HepG2 (cell line): ENCODE results near the gene RNF8. TPM values are rescaled to one million over a fixed set of nuclear protein-coding genes. Genes with fewer than 3 reads are reported as not detected.

Source experiments
- CENPT ChIP-seq: sonication (generic); formaldehyde crosslinking; IDR thresholded peaks from 2 replicates; pipeline ENCODE4 v1.8.0; 2022; ENCODE audit warnings: low read depth, mild to moderate bottlenecking, moderate library complexity, missing genetic modification reagents
- FOXO4 ChIP-seq: sonication (generic); formaldehyde crosslinking; conservative IDR thresholded peaks from 2 replicates; pipeline ENCODE4 v1.8.1; 2023; ENCODE audit warnings: missing genetic modification reagents
- ISX ChIP-seq: sonication (generic); formaldehyde crosslinking; conservative IDR thresholded peaks from 2 replicates; pipeline ENCODE4 v1.5.0; 2020; ENCODE audit warnings: missing genetic modification reagents
- JUND ChIP-seq: sonication (generic); formaldehyde crosslinking; IDR thresholded peaks from 2 replicates; pipeline ENCODE4 v1.8.0; 2022; ENCODE audit warnings: mild to moderate bottlenecking, missing genetic modification reagents
- KDM2A ChIP-seq: sonication (generic); formaldehyde crosslinking; IDR thresholded peaks from 2 replicates; pipeline ENCODE4 v1.4.0; 2020; ENCODE audit warnings: low read depth, missing genetic modification reagents, borderline replicate concordance
- KMT2B ChIP-seq: IDR thresholded peaks from 2 replicates; pipeline ENCODE4 v1.6.1; 2016; ENCODE audit warnings: missing genetic modification reagents, missing compliant biosample characterization
- MED1 ChIP-seq: sonication (generic); formaldehyde crosslinking; IDR thresholded peaks from 2 replicates; pipeline ENCODE4 v1.4.0; 2020; ENCODE audit warnings: missing genetic modification reagents
- NCOR1 ChIP-seq: fragments of 200-600 bp; sonication (generic); IDR thresholded peaks from 2 replicates; pipeline ENCODE4 v1.7.0; 2017; ENCODE audit warnings: antibody characterized with exemption, low read length, borderline replicate concordance
- SNRNP70 ChIP-seq: fragments of 200-400 bp; formaldehyde crosslinking; IDR thresholded peaks from 2 replicates; pipeline ENCODE4 v1.6.1; 2017; ENCODE audit warnings: mild to moderate bottlenecking, low read depth, low read length, moderate library complexity
- XRCC5 ChIP-seq: fragments of 200-400 bp; formaldehyde crosslinking; optimal IDR thresholded peaks from 2 replicates; pipeline ENCODE3; 2017; ENCODE audit warnings: mild to moderate bottlenecking, low read length
- ZNF230 ChIP-seq: sonication (generic); formaldehyde crosslinking; IDR thresholded peaks from 2 replicates; pipeline ENCODE4 v1.4.0; 2020; ENCODE audit warnings: mild to moderate bottlenecking, missing genetic modification reagents
- ZNF234 ChIP-seq: sonication (generic); formaldehyde crosslinking; conservative IDR thresholded peaks from 2 replicates; pipeline ENCODE4 v1.5.1; 2020; ENCODE audit warnings: mild to moderate bottlenecking, missing genetic modification reagents
- ZNF24 ChIP-seq: fragments of 450-650 bp; IDR thresholded peaks from 2 replicates; pipeline ENCODE4 v1.6.1; 2017; ENCODE audit warnings: antibody characterized with exemption, mild to moderate bottlenecking
- ZNF335 ChIP-seq: sonication (generic); formaldehyde crosslinking; IDR thresholded peaks from 2 replicates; pipeline ENCODE4 v1.4.0; 2020; ENCODE audit warnings: missing genetic modification reagents
- ZNF674 ChIP-seq: sonication (generic); formaldehyde crosslinking; IDR thresholded peaks from 2 replicates; pipeline ENCODE4 v1.5.0; 2020; ENCODE audit warnings: low read depth, mild to moderate bottlenecking, missing genetic modification reagents
- polyA plus RNA-seq, 8 experiments: library from polyadenylated mRNA; depleted of rRNA in 3 of 8; stranded (reverse) in 7 of 8; unstranded in 1 of 8; fragments of >200 nt; fragmentation: Illumina TruSeq in 4 of 8; extraction: Trizol in 4 of 8; gene quantifications; 2 replicates each; pipeline versions ENCODE4 v1.2.1 to v1.2.3, GENCODE V29; 2011 to 2016; ENCODE audit warnings: low read depth in 4 of 8, missing spikeins in 1 of 8, mixed read lengths in 1 of 8; ENCODE audit not compliant: insufficient read depth in 1 of 8
- total RNA-seq, 5 experiments: library from RNA; depleted of rRNA; stranded (reverse); fragments of >200 nt; fragmentation: Illumina TruSeq; extraction: Trizol; gene quantifications; 2 replicates each; pipeline ENCODE4 v1.2.3, GENCODE V29; 2016; ENCODE audit warnings: low read depth in 1 of 5
- TF ChIP-seq, protein P1 (sequence below): sonication (generic); formaldehyde crosslinking; IDR thresholded peaks from 2 replicates; pipeline ENCODE4 v1.5.0; 2020; ENCODE audit warnings: mild to moderate bottlenecking, missing genetic modification reagents, moderate library complexity
- TF ChIP-seq, protein P2 (sequence below): sonication (generic); formaldehyde crosslinking; IDR thresholded peaks from 2 replicates; pipeline ENCODE4 v1.4.0; 2020; ENCODE audit warnings: mild to moderate bottlenecking, missing genetic modification reagents
- TF ChIP-seq, protein P3 (sequence below): sonication (generic); formaldehyde crosslinking; IDR thresholded peaks from 2 replicates; pipeline ENCODE4 v1.8.1; 2023; ENCODE audit warnings: mild to moderate bottlenecking, missing genetic modification reagents
- TF ChIP-seq, protein P4 (sequence below): IDR thresholded peaks from 2 replicates; pipeline ENCODE4 v1.6.1; 2016; ENCODE audit warnings: missing biosample characterization, missing genetic modification reagents, low read depth

Gene RNF8
- total and polyA plus RNA-seq, 2 of the 13 experiments (the other 11 are each of a cell fraction or from before 2014, with no cell fraction given) = 21.8 to 47.6 TPM

GRCh38 chr6:37354526-37355384 is 972 bp downstream of the RNF8 start (continued):
- TF ChIP-seq, protein P1, sequence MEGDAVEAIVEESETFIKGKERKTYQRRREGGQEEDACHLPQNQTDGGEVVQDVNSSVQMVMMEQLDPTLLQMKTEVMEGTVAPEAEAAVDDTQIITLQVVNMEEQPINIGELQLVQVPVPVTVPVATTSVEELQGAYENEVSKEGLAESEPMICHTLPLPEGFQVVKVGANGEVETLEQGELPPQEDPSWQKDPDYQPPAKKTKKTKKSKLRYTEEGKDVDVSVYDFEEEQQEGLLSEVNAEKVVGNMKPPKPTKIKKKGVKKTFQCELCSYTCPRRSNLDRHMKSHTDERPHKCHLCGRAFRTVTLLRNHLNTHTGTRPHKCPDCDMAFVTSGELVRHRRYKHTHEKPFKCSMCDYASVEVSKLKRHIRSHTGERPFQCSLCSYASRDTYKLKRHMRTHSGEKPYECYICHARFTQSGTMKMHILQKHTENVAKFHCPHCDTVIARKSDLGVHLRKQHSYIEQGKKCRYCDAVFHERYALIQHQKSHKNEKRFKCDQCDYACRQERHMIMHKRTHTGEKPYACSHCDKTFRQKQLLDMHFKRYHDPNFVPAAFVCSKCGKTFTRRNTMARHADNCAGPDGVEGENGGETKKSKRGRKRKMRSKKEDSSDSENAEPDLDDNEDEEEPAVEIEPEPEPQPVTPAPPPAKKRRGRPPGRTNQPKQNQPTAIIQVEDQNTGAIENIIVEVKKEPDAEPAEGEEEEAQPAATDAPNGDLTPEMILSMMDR (CRISPR knock-in tag) = no peak
- TF ChIP-seq NCOR1 (no peak), KMT2B (CRISPR knock-in tag) (no peak), ZNF24 (no peak), SNRNP70 (no peak), ISX (CRISPR knock-in tag) (no peak), CENPT (CRISPR knock-in tag) (no peak), ZNF230 (no peak), ZNF674 (CRISPR knock-in tag) (no peak), ZNF335 (CRISPR knock-in tag) (no peak), MED1 (CRISPR knock-in tag) (0 out of 2 replicates have a peak, but pooled peaks have one; percentile 8), FOXO4 (no peak), XRCC5 (no peak), JUND (CRISPR knock-in tag) (no peak), KDM2A (peak; percentile 28; the same call in 1 of the 2 replicates), ZNF234 (CRISPR knock-in tag) (no peak)
- TF ChIP-seq, protein P2, sequence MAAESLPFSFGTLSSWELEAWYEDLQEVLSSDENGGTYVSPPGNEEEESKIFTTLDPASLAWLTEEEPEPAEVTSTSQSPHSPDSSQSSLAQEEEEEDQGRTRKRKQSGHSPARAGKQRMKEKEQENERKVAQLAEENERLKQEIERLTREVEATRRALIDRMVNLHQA (CRISPR knock-in tag) = no peak
- TF ChIP-seq, protein P3, sequence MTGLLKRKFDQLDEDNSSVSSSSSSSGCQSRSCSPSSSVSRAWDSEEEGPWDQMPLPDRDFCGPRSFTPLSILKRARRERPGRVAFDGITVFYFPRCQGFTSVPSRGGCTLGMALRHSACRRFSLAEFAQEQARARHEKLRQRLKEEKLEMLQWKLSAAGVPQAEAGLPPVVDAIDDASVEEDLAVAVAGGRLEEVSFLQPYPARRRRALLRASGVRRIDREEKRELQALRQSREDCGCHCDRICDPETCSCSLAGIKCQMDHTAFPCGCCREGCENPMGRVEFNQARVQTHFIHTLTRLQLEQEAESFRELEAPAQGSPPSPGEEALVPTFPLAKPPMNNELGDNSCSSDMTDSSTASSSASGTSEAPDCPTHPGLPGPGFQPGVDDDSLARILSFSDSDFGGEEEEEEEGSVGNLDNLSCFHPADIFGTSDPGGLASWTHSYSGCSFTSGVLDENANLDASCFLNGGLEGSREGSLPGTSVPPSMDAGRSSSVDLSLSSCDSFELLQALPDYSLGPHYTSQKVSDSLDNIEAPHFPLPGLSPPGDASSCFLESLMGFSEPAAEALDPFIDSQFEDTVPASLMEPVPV (CRISPR knock-in tag) = no peak
- TF ChIP-seq, protein P4, sequence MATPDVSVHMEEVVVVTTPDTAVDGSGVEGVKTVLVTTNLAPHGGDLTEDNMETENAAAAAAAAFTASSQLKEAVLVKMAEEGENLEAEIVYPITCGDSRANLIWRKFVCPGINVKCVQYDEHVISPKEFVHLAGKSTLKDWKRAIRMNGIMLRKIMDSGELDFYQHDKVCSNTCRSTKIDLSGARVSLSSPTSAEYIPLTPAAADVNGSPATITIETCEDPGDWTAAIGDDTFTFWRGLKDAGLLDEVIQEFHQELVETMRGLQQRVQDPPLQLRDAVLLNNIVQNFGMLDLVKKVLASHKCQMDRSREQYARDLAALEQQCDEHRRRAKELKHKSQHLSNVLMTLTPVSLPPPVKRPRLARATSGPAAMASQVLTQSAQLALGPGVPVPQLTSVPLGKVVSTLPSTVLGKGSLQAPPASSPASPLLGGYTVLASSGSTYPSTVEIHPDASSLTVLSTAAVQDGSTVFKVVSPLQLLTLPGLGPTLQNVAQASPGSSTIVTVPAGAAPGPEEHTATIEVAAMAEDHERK = no peak
